Measurements from ENCODE around the gene INPP4B. TPM values are rescaled to one million over a fixed set of nuclear protein-coding genes. Genes with fewer than 3 reads are reported as not detected.

INPP4B gene
- total RNA-seq, 2 experiments from 2014 or later = not detected

- no peak overlapping the region for H2AFZ ChIP-seq (ENCODE audit: low read length)
- H4K20me1 ChIP-seq (ENCODE audit: insufficient read depth, low read length) = no peaks in the 10 kb centered on the region
- intact Hi-C loops (cut with micrococcal nuclease; ENCODE audit: unreplicated experiment) = no loop called here
- no peak overlapping the region for H3K4me3 ChIP-seq (ENCODE audit: low read depth, low read length, poor library complexity, severe bottlenecking)
- no TSS peak for BruUV-seq (replicated peaks)
- no peaks in the 10 kb centered on the region for H3K9me3 ChIP-seq (ENCODE audit: low read length)
- no peaks in the 10 kb centered on the region for H3K9me2 ChIP-seq (ENCODE audit: insufficient read depth, low read length)
- no peak overlapping the region for H3K27ac ChIP-seq (ENCODE audit: low read depth, low read length, poor library complexity, severe bottlenecking)
- TF ChIP-seq EZH2phosphoT487 (IDR thresholded peaks at IDR 0.05; ENCODE audit: borderline replicate concordance, low read depth, low read length) = no peak
- TF ChIP-seq, protein P1, sequence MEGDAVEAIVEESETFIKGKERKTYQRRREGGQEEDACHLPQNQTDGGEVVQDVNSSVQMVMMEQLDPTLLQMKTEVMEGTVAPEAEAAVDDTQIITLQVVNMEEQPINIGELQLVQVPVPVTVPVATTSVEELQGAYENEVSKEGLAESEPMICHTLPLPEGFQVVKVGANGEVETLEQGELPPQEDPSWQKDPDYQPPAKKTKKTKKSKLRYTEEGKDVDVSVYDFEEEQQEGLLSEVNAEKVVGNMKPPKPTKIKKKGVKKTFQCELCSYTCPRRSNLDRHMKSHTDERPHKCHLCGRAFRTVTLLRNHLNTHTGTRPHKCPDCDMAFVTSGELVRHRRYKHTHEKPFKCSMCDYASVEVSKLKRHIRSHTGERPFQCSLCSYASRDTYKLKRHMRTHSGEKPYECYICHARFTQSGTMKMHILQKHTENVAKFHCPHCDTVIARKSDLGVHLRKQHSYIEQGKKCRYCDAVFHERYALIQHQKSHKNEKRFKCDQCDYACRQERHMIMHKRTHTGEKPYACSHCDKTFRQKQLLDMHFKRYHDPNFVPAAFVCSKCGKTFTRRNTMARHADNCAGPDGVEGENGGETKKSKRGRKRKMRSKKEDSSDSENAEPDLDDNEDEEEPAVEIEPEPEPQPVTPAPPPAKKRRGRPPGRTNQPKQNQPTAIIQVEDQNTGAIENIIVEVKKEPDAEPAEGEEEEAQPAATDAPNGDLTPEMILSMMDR (conservative IDR thresholded peaks at IDR 0.05; ENCODE audit: low read length) = no peak
- no peaks in the 10 kb centered on the region for H3K36me3 ChIP-seq (ENCODE audit: insufficient read depth, low read length)
- POLR2A ChIA-PET = no interaction called here
- no peaks in the 10 kb centered on the region for H3K79me2 ChIP-seq (ENCODE audit: insufficient read depth, low read depth, low read length)
- DNase-seq (ENCODE audit: low spot score) = no peak
- CTCF ChIA-PET (ENCODE audit: unreplicated experiment) = no interaction called here
- no peak overlapping the region for H3K4me2 ChIP-seq (ENCODE audit: low read length)
- no peaks in the 10 kb centered on the region for H3K4me1 ChIP-seq (ENCODE audit: insufficient read depth, low read length, poor library complexity, severe bottlenecking)
Observed at GRCh38 chr4:142813388-142813787, 32.7 kb downstream of the INPP4B start.

- no peak for DNase-seq (ENCODE audit: low spot score)
- intact Hi-C loops (cut with micrococcal nuclease; ENCODE audit: unreplicated experiment) = no loop called here
- Histone ChIP-seq H3K79me2 (ENCODE audit: insufficient read depth, low read depth, low read length) (no peaks in the 10 kb centered on the region), H2AFZ (ENCODE audit: low read length) (no peak overlapping the region), H3K9me2 (ENCODE audit: insufficient read depth, low read length) (no peaks in the 10 kb centered on the region), H3K9me3 (ENCODE audit: low read length) (no peaks in the 10 kb centered on the region), H3K4me1 (ENCODE audit: insufficient read depth, low read length, poor library complexity, severe bottlenecking) (no peaks in the 10 kb centered on the region), H3K4me2 (ENCODE audit: low read length) (no peak overlapping the region), H3K4me3 (ENCODE audit: low read depth, low read length, poor library complexity, severe bottlenecking) (no peak overlapping the region), H3K27ac (ENCODE audit: low read depth, low read length, poor library complexity, severe bottlenecking) (no peak overlapping the region), H3K36me3 (ENCODE audit: insufficient read depth, low read length) (no peaks in the 10 kb centered on the region), H4K20me1 (ENCODE audit: insufficient read depth, low read length) (no peaks in the 10 kb centered on the region)
- ChIA-PET CTCF (ENCODE audit: unreplicated experiment) (no interaction called here), POLR2A (interaction anchor here (0.7 to 1.2 kb wide), 2 partner anchors 8 to 685 kb away, joined by 3 to 4 read pairs; no protein-coding TSS in a partner anchor)
- no TSS peak for BruUV-seq (replicated peaks)
- TF ChIP-seq EZH2phosphoT487 (IDR thresholded peaks at IDR 0.05; ENCODE audit: borderline replicate concordance, low read depth, low read length) = no peak
- TF ChIP-seq, protein P1 (conservative IDR thresholded peaks at IDR 0.05; ENCODE audit: low read length) = no peak
Observed at GRCh38 chr4:142812091-142812490, 34.0 kb downstream of the INPP4B start.

DNA sequence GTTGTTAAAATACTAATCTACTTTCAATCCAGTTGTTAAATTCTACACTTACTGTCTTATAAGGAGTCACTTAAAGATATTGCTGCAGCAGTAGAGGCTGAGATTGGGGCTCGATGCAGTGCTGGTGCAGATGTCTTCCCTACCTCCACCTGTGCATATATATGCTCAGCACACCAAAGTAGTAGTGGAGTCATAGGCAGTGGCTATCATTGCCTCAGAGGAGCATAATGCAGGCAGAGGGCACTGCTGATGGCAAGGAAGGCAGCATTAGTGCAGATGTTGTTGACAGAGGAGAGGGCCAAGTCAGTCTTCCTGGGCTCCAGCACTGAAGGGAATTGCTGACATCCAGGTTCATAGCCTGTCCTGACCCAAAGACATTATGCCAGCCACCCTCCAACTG is 35.1 kb downstream of the INPP4B start:
- no peak overlapping the region for H3K4me2 ChIP-seq (ENCODE audit: low read length)
- no peaks in the 10 kb centered on the region for H3K9me2 ChIP-seq (ENCODE audit: insufficient read depth, low read length)
- intact Hi-C loops (cut with micrococcal nuclease; ENCODE audit: unreplicated experiment) = no loop called here
- ChIA-PET POLR2A (interaction anchor here (0.6 kb wide), 1 partner anchor 1578 kb away, joined by 3 read pairs; no protein-coding TSS in a partner anchor), CTCF (ENCODE audit: unreplicated experiment) (interaction anchor here (0.6 kb wide), 1 partner anchor 531 kb away, joined by 3 read pairs; no protein-coding TSS in a partner anchor)
- no peak overlapping the region for H2AFZ ChIP-seq (ENCODE audit: low read length)
- TF ChIP-seq, protein P1 (conservative IDR thresholded peaks at IDR 0.05; ENCODE audit: low read length) = no peak
- TF ChIP-seq EZH2phosphoT487 (IDR thresholded peaks at IDR 0.05; ENCODE audit: borderline replicate concordance, low read depth, low read length) = no peak
- H3K4me1 ChIP-seq (ENCODE audit: insufficient read depth, low read length, poor library complexity, severe bottlenecking) = no peaks in the 10 kb centered on the region
- no peaks in the 10 kb centered on the region for H3K79me2 ChIP-seq (ENCODE audit: insufficient read depth, low read depth, low read length)
- no peaks in the 10 kb centered on the region for H3K9me3 ChIP-seq (ENCODE audit: low read length)
- DNase-seq (ENCODE audit: low spot score) = no peak
- H3K36me3 ChIP-seq (ENCODE audit: insufficient read depth, low read length) = no peaks in the 10 kb centered on the region
- H4K20me1 ChIP-seq (ENCODE audit: insufficient read depth, low read length) = no peaks in the 10 kb centered on the region
- BruUV-seq (replicated peaks) = no TSS peak
- no peak overlapping the region for H3K4me3 ChIP-seq (ENCODE audit: low read depth, low read length, poor library complexity, severe bottlenecking)
- no peak overlapping the region for H3K27ac ChIP-seq (ENCODE audit: low read depth, low read length, poor library complexity, severe bottlenecking)
